Osteoblast (primary cell): ENCODE data around the gene DEF6. TPM values are rescaled to one million over a fixed set of nuclear protein-coding genes. Genes with fewer than 3 reads are reported as not detected.

ENCODE experiments used
- DNase-seq: peaks from one replicate; pipeline ENCODE4 v3.0.0; 2011; ENCODE audit warnings: low spot score, mixed read lengths; ENCODE audit not compliant: insufficient read length; ENCODE audit errors: missing footprints
- H2AFZ ChIP-seq: 2 replicates; pipeline ENCODE4 v1.6.0; 2011; ENCODE audit warnings: mild to moderate bottlenecking, low read length
- H3K27ac ChIP-seq: 2 replicates; pipeline ENCODE4 v1.5.1; 2011; ENCODE audit warnings: mild to moderate bottlenecking, low read depth, low read length, moderate library complexity
- H3K27me3 ChIP-seq: 2 replicates; pipeline ENCODE4 v1.6.0; 2012; ENCODE audit warnings: mild to moderate bottlenecking, control low read depth, inconsistent platforms, low read length, moderate library complexity; ENCODE audit not compliant: insufficient read depth
- H3K36me3 ChIP-seq: 2 replicates; pipeline ENCODE4 v1.5.1; 2011; ENCODE audit warnings: mild to moderate bottlenecking, low read length, control low read depth, moderate library complexity; ENCODE audit not compliant: insufficient read depth
- H3K4me1 ChIP-seq: 2 replicates; pipeline ENCODE4 v1.5.1; 2011; ENCODE audit warnings: mild to moderate bottlenecking, low read length, control low read depth, moderate library complexity; ENCODE audit not compliant: insufficient read depth
- H3K4me2 ChIP-seq: 2 replicates; pipeline ENCODE4 v1.6.0; 2011; ENCODE audit warnings: mild to moderate bottlenecking, low read length; ENCODE audit not compliant: insufficient read depth
- H3K4me3 ChIP-seq: fragments of 200-600 bp; sonication (generic); 3 replicates; pipeline ENCODE4 v1.5.1; 2012; ENCODE audit warnings: mild to moderate bottlenecking, low read length, inconsistent platforms; ENCODE audit not compliant: insufficient read depth
- H3K79me2 ChIP-seq: 2 replicates; pipeline ENCODE4 v1.6.0; 2012; ENCODE audit warnings: mild to moderate bottlenecking, low read length, control low read depth, inconsistent platforms; ENCODE audit not compliant: insufficient read depth
- H3K9me3 ChIP-seq: 2 replicates; pipeline ENCODE4 v1.5.1; 2011; ENCODE audit warnings: low read depth, low read length, control low read depth
- H4K20me1 ChIP-seq: 2 replicates; pipeline ENCODE4 v1.6.0; 2012; ENCODE audit warnings: mild to moderate bottlenecking, low read length, control low read depth; ENCODE audit not compliant: insufficient read depth
- CTCF ChIP-seq: IDR thresholded peaks from 2 replicates; pipeline ENCODE4 v1.5.1; 2011; ENCODE audit warnings: mild to moderate bottlenecking, low read depth, low read length, moderate library complexity; ENCODE audit errors: extremely low read depth
- total RNA-seq: library from RNA; depleted of rRNA; stranded (reverse); fragments of >200 nt; gene quantifications from 2 replicates; pipeline ENCODE4 v1.2.3, GENCODE V29; 2012

DEF6 gene
- total RNA-seq, 1 donor = 0.72 TPM

- peak within 1 kb of the TSS; percentile 83 for H3K4me2 ChIP-seq
- H3K27ac ChIP-seq = peak within 1 kb of the TSS; percentile 95
- H4K20me1 ChIP-seq = no peaks in the 10 kb centered on the region
- no peaks in the 10 kb centered on the region for H3K9me3 ChIP-seq
- H3K79me2 ChIP-seq = peaks cover 33% of the 10 kb centered on the region
- no peaks in the 10 kb centered on the region for H3K27me3 ChIP-seq
- H2AFZ ChIP-seq = peak within 1 kb of the TSS; percentile 94
- peaks cover 20% of the 10 kb centered on the region for H3K4me1 ChIP-seq
- no peaks in the 10 kb centered on the region for H3K36me3 ChIP-seq
- DNase-seq = peak; percentile 99
- peak within 1 kb of the TSS; percentile 93 for H3K4me3 ChIP-seq
- TF ChIP-seq CTCF = no peak
Measured at GRCh38 chr6:35259194-35259947, 38.2 kb upstream of the DEF6 start, which contains the start of gene ZNF76. ZNF76 (plus strand) TSS chr6:35259735; CDS start chr6:35281152, 21,417 bp downstream.

GRCh38 chr6:35259948-35260590 lies 37.5 kb upstream of the DEF6 start:
- H3K36me3 ChIP-seq = no peaks in the 10 kb centered on the region
- H3K4me1 ChIP-seq = peaks cover 20% of the 10 kb centered on the region
- peak overlapping the region; percentile 83 for H3K4me2 ChIP-seq
- H3K4me3 ChIP-seq = peak overlapping the region; percentile 93
- DNase-seq = no peak
- peak overlapping the region; percentile 95 for H3K27ac ChIP-seq
- H3K9me3 ChIP-seq = no peaks in the 10 kb centered on the region
- peaks cover 36% of the 10 kb centered on the region for H3K79me2 ChIP-seq
- TF ChIP-seq CTCF = no peak
- no peaks in the 10 kb centered on the region for H3K27me3 ChIP-seq
- H2AFZ ChIP-seq = peak overlapping the region; percentile 75
- H4K20me1 ChIP-seq = no peaks in the 10 kb centered on the region

GRCh38 chr6:35260591-35261570 lies 36.7 kb upstream of the DEF6 start:
- H2AFZ ChIP-seq = peak overlapping the region; percentile 75
- H4K20me1 ChIP-seq = no peaks in the 10 kb centered on the region
- H3K4me2 ChIP-seq = peak overlapping the region; percentile 83
- H3K9me3 ChIP-seq = no peaks in the 10 kb centered on the region
- no peak for DNase-seq
- H3K79me2 ChIP-seq = peaks cover 40% of the 10 kb centered on the region
- H3K27ac ChIP-seq = peak overlapping the region; percentile 95
- H3K4me3 ChIP-seq = peak overlapping the region; percentile 93
- no peaks in the 10 kb centered on the region for H3K27me3 ChIP-seq
- no peak for TF ChIP-seq CTCF
- H3K36me3 ChIP-seq = no peaks in the 10 kb centered on the region
- peaks cover 20% of the 10 kb centered on the region for H3K4me1 ChIP-seq
